Fibroblast of the aortic adventitia (primary cell): ENCODE results near the gene PRB4. TPM values are rescaled to one million over a fixed set of nuclear protein-coding genes. Genes with fewer than 3 reads are reported as not detected.

ENCODE experiments used
- DNase-seq: peaks from one replicate; pipeline ENCODE4 v3.0.0-alpha.2; 2010; ENCODE audit warnings: low read depth
- H3K4me3 ChIP-seq: 2 replicates; pipeline ENCODE4 v1.5.1; 2011; ENCODE audit warnings: low read depth, mild to moderate bottlenecking, control low read depth, low read length, moderate library complexity
- total RNA-seq: library from RNA; depleted of rRNA; stranded (reverse); fragments of >200 nt; gene quantifications from 2 replicates; pipeline ENCODE4 v1.2.3, GENCODE V29; 2012; ENCODE audit warnings: low replicate concordance
- TF ChIP-seq, protein P1 (sequence below): IDR thresholded peaks from 2 replicates; pipeline ENCODE4 v1.5.1; 2011; ENCODE audit warnings: mild to moderate bottlenecking, low read length, control low read depth, inconsistent platforms; ENCODE audit not compliant: insufficient read depth

PRB4 gene
- total RNA-seq, 1 donor, result not detected

GRCh38 chr12:11307143-11307542, 3.1 kb downstream of the PRB4 start:
- no peak for DNase-seq
- TF ChIP-seq, protein P1, sequence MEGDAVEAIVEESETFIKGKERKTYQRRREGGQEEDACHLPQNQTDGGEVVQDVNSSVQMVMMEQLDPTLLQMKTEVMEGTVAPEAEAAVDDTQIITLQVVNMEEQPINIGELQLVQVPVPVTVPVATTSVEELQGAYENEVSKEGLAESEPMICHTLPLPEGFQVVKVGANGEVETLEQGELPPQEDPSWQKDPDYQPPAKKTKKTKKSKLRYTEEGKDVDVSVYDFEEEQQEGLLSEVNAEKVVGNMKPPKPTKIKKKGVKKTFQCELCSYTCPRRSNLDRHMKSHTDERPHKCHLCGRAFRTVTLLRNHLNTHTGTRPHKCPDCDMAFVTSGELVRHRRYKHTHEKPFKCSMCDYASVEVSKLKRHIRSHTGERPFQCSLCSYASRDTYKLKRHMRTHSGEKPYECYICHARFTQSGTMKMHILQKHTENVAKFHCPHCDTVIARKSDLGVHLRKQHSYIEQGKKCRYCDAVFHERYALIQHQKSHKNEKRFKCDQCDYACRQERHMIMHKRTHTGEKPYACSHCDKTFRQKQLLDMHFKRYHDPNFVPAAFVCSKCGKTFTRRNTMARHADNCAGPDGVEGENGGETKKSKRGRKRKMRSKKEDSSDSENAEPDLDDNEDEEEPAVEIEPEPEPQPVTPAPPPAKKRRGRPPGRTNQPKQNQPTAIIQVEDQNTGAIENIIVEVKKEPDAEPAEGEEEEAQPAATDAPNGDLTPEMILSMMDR, result no peak
- no peak overlapping the region for H3K4me3 ChIP-seq

DNA sequence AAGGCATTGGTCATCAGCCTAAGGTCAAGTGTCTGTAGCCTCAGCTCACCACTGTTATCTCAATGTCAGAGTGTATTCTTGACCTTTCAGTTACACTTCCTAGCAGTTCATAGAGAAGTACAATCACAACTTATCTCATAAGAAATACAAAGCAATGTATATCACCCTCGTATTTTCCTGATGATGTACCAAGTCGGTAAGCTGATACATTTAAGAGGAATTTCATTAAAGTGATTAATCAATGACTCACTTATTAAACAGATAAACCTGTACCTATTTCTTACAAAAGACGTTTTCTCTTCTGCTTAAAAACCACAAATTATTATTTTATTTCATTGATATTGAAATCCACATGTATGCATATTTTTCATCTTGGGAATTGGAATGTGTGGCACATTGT, 36.8 kb downstream of the PRB4 start:
- no peak overlapping the region for H3K4me3 ChIP-seq
- no peak for DNase-seq
- TF ChIP-seq, protein P1, result no peak

- H3K4me3 ChIP-seq, result no peak within 1 kb of the TSS
- no peak for DNase-seq
- TF ChIP-seq, protein P1, result no peak
Observed at GRCh38 chr12:11269607-11270006, 40.6 kb downstream of the PRB4 start, which contains the start of gene PRB3. TSS of gene PRB3 (minus strand) at chr12:11269707. CDS start at chr12:11269669, 38 bp downstream.

GRCh38 chr12:11264501-11264900, 45.7 kb downstream of the PRB4 start:
- H3K4me3 ChIP-seq, result no peak overlapping the region
- DNase-seq, result no peak
- TF ChIP-seq, protein P1, result no peak

Other genes with a start within 250 kb of the PRB4 start
- 4.7 and 8.8 TPM in 2 replicates for gene TAS2R46, start 248.1 kb downstream of the PRB4 start, total RNA-seq
- gene TAS2R43, start 218.1 kb downstream of the PRB4 start, total RNA-seq, result 1.3 and 2.3 TPM in 2 replicates
- 6.9 and 16.4 TPM in 2 replicates for gene TAS2R30, start 175.8 kb downstream of the PRB4 start, total RNA-seq
- gene SMIM10L1, start 139.2 kb downstream of the PRB4 start, total RNA-seq, result 6.5 and 8.3 TPM in 2 replicates
- gene TAS2R42, start 123.5 kb downstream of the PRB4 start, total RNA-seq, result not detected in 2 replicates
- gene PRB3, start 40.7 kb downstream of the PRB4 start, total RNA-seq, result not detected in 2 replicates
- gene PRB2, start 85.1 kb upstream of the PRB4 start, total RNA-seq, result not detected in 2 replicates